GM21526 (cell line): ENCODE results near the gene SLC39A11.
"Not testable (repeated sequence)": the region's sequence is repeated elsewhere in the genome, so short reads cannot be mapped to it uniquely, and the experiment has no call there.

Experiments
- ATAC-seq: cut with Tn5 transposase; IDR thresholded peaks from one replicate; pipeline ENCODE4 v1.9.1; 2021; ENCODE audit warnings: moderate library complexity; ENCODE audit not compliant: unreplicated experiment, low FRiP score

Gene SLC39A11

GRCh38 chr17:73015722-73016276, 76.7 kb downstream of the SLC39A11 start:
- ATAC-seq, result no peak

GRCh38 chr17:73013816-73014663, 78.4 kb downstream of the SLC39A11 start:
- no peak for ATAC-seq

- ATAC-seq, result no peak
Measured at GRCh38 chr17:73013301-73013700, 79.2 kb downstream of the SLC39A11 start.

GRCh38 chr17:73011016-73011486, 81.4 kb downstream of the SLC39A11 start:
- no peak for ATAC-seq

- no peak for ATAC-seq
Measured at GRCh38 chr17:73010414-73010813, 82.1 kb downstream of the SLC39A11 start.

GRCh38 chr17:73007407-73007806, 85.1 kb downstream of the SLC39A11 start:
- no peak for ATAC-seq

- ATAC-seq, result no peak
Measured at GRCh38 chr17:73005360-73005759, 87.1 kb downstream of the SLC39A11 start.

- no peak for ATAC-seq
Measured at GRCh38 chr17:73003487-73003886, 89.0 kb downstream of the SLC39A11 start.

- ATAC-seq, result no peak
Measured at GRCh38 chr17:73000832-73001231, 91.7 kb downstream of the SLC39A11 start.

- ATAC-seq, result not testable (repeated sequence)
Measured at GRCh38 chr17:72999474-72999873, 93.0 kb downstream of the SLC39A11 start.

- ATAC-seq, result no peak
Measured at GRCh38 chr17:72998343-72998742, 94.1 kb downstream of the SLC39A11 start.

- ATAC-seq, result no peak
Measured at GRCh38 chr17:72997559-72997958, 94.9 kb downstream of the SLC39A11 start.

- ATAC-seq, result no peak
Measured at GRCh38 chr17:72996791-72997190, 95.7 kb downstream of the SLC39A11 start.

GRCh38 chr17:72995008-72995656, 97.4 kb downstream of the SLC39A11 start:
- no peak for ATAC-seq

GRCh38 chr17:72992783-72993467, 99.6 kb downstream of the SLC39A11 start:
- ATAC-seq, result not testable (repeated sequence)

- ATAC-seq, result no peak
Measured at GRCh38 chr17:72991651-72992050, 100.8 kb downstream of the SLC39A11 start.

GRCh38 chr17:72989074-72989610, 103.3 kb downstream of the SLC39A11 start:
- ATAC-seq, result no peak

GRCh38 chr17:72988451-72988850, 104.0 kb downstream of the SLC39A11 start:
- ATAC-seq, result no peak

- no peak for ATAC-seq
Measured at GRCh38 chr17:72987166-72987565, 105.3 kb downstream of the SLC39A11 start.

- no peak for ATAC-seq
Measured at GRCh38 chr17:72985882-72986720, 106.4 kb downstream of the SLC39A11 start.
